ENCODE data around the gene RNU7-1.

RNU7-1 gene

GRCh38 chr12:6965026-6965661, 21.5 kb downstream of the RNU7-1 start:
- peak; percentile 93 for DNase-seq (ENCODE audit: low spot score)

GRCh38 chr12:6965714-6966113, 22.1 kb downstream of the RNU7-1 start:
- no peak for DNase-seq (ENCODE audit: low spot score)

GRCh38 chr12:6966351-6966750, 22.7 kb downstream of the RNU7-1 start:
- no peak for DNase-seq (ENCODE audit: low spot score)

DNA sequence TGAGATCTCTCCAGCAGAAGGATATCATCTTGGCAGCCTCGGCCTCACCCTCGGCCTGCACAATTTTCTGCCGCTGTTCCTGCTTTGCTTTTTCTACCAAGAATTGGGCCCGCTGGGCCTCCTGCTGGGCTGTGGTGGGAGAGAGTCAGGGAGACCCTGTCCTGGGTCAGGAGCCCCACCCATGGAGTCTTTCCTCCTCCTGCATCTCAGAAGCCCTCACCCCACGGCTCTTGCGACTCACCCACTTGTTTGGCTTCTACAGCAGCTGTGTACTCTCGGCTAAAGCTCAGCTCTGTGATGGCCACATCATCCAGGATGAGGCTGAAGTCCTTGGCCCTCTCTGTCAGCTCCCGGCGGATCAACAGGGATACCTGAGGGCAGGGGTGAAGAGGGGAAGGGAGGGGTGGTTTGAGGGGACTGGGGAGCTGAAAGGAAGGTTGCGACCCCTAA, 24.1 kb downstream of the RNU7-1 start:
- no peak for DNase-seq (ENCODE audit: low spot score)

GRCh38 chr12:6968426-6968825, 24.8 kb downstream of the RNU7-1 start:
- no peak for DNase-seq (ENCODE audit: low spot score)

GRCh38 chr12:6970096-6970527, 26.5 kb downstream of the RNU7-1 start:
- no peak for DNase-seq (ENCODE audit: low spot score)

- DNase-seq (ENCODE audit: low spot score): no peak
These were observed 30.6 kb downstream of the RNU7-1 start for GRCh38 chr12:6974180-6974579.

DNA sequence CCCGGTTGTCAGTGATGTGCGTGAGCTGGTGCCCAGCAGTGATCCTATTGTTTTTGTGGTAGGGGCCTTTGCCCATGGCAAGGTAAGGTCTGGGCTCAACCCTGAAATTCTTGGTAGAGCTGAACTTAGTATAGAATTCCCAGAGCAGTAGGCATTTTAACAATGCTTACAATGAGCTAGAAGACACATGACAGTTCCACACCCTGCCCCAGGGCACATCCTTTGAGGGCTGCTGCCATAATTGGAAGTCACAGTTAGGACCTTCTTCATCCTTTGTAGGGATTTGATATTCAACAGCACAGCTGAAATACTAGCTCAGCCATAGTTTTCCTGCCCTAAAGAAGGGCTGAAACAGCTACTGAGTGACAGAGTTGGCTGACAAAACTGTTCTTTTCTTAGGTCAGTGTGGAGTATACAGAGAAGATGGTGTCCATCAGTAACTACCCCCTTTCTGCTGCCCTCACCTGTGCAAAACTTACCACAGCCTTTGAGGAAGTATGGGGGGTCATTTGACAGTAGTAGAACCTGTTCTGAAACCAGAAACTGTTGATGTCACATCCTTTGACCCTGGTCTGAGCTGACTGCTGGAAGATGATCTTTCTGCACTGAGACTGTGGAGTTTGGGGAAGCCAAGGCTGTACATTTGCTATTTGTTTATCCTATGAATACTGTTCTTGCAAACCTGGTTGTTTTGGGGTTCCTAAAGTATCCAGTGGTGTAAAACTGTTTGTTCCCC, 31.8 kb downstream of the RNU7-1 start:
- no peak for DNase-seq (ENCODE audit: low spot score)

DNA sequence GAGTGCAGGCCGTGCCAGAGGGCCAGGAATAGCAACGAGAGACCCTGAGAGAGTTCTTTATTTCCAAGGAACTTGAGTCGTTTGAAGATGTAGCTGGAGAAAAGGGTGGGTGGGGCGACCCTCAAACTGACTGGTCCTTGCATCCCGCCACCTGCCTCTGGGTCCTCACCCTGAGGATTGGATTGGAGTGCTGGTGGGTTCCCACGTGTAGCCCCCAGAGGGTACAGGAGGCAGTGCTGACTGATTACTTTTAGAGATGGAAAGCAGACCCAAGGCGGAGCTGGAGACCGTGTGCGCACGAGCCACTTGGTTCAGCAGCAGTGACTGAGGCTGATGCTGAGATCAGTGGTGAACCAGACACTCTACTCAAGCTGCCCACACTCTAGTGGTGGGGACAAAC, 34.0 kb downstream of the RNU7-1 start:
- DNase-seq (ENCODE audit: low spot score): no peak

DNA sequence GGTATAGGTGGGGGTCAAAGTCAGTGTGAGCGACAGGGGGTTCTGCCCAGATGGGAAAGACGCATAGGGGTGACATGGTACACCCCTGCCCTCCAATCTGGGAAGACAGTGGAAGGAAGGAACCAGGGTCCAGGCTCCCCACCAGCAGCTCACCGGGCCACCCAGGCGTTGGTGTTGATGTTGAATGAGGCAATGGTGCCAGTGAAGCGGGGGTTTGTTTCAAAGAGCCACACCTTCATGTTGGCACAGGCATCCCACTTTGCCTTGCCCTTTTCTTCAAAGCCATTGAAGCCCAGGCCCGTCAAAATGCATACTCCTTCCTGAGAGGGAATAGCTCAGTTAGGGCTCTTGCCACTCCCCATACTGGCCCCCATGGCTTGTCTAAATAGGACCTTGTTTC, 34.6 kb downstream of the RNU7-1 start:
- DNase-seq (ENCODE audit: low spot score): no peak

DNA sequence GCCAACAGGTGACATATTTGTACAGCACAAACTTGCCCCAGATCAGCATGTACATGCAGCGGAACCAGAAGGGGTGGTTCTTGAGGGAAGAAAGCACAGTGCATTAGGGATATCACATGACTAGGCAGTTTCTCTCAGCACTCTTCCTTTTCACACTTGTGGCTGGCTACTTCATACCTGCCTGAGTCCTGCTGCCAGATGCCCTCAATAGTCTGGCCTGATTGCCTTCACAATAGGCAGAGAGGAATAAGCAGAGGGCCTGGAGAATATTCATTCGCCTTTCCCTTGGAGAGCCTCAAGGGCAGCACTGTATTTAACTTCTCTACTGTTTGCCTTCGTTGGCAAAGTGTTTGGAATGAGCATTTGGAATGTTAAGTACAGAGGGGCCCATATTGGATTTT, 35.0 kb downstream of the RNU7-1 start:
- no peak for DNase-seq (ENCODE audit: low spot score)

DNA sequence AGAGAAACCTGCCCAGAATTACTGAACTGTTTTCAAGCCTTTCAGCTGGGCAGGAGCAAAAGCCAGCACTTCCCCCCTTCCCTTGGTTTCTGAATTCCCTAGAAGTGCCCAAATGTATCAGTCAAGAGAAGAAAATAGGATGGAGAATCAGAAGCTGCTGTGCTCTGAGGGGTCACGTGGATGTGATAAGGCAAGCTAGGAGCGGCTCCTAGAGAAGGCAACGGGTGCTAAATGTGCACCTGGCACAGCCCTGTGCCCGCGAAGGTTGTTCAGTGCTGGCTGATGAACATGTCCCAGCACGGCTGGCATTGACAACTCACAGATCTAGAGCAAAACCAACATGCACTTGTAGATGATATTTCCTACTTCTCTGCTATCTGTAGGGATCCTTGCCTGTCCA, 35.4 kb downstream of the RNU7-1 start:
- no peak for DNase-seq (ENCODE audit: low spot score)

DNA sequence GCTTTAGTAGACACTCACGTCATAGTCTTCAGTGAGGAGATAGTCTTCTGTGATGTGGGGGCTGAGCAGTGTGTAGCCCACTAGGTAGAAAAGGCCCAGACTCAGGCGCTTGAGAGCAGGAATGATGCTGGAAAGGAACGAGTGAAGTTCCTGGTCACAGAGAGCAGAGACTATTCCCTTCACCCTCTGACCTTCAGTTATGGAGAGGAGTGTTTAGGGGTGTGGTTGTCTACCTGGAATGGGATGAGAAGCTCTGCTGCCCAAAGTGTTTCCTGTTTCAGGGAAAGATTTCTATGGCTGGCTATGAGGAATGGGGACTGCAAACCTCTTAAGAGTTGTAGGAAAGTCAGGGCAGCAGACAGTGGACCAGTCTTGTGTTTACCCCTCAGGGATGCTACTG, 35.8 kb downstream of the RNU7-1 start:
- no peak for DNase-seq (ENCODE audit: low spot score)

DNA sequence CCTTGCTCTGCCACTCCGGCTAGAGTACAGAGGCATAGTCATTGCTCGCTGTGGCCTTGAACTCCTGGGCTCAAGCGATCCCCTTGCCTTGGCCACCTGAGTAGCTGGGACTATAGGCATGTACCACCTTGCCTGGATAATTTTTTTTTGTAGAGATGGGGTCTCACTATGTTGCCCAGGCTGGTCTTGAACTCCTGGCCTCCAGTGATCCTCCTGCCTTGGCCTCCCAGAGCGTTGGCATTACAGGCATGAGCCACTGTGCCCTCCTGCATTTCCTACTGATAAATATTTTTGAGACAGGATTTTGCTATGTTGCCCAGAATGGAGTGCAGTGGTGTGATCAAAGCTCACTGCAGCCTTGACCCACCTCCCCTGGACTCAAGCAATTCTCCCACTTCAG, 36.5 kb downstream of the RNU7-1 start:
- DNase-seq (ENCODE audit: low spot score): no peak

DNA sequence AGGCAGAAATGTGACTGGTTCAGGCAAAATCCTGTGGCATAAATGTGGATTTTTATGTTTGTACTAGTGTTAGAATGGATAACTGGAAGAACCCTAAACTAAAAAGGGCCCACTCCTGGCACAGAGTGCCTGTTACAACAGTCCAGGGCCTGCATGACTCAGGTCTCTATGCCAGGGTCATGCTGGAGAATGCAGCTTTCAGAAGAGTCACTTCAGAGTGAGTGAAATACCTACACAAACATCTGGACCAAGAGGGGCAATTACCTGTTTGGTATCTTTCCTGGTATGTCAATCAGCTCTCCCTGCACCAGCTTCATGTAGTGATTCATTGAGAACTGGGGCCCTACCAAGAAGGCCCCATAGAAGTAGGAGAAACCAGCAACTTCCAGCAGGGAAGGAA, 37.1 kb downstream of the RNU7-1 start:
- no peak for DNase-seq (ENCODE audit: low spot score)

DNA sequence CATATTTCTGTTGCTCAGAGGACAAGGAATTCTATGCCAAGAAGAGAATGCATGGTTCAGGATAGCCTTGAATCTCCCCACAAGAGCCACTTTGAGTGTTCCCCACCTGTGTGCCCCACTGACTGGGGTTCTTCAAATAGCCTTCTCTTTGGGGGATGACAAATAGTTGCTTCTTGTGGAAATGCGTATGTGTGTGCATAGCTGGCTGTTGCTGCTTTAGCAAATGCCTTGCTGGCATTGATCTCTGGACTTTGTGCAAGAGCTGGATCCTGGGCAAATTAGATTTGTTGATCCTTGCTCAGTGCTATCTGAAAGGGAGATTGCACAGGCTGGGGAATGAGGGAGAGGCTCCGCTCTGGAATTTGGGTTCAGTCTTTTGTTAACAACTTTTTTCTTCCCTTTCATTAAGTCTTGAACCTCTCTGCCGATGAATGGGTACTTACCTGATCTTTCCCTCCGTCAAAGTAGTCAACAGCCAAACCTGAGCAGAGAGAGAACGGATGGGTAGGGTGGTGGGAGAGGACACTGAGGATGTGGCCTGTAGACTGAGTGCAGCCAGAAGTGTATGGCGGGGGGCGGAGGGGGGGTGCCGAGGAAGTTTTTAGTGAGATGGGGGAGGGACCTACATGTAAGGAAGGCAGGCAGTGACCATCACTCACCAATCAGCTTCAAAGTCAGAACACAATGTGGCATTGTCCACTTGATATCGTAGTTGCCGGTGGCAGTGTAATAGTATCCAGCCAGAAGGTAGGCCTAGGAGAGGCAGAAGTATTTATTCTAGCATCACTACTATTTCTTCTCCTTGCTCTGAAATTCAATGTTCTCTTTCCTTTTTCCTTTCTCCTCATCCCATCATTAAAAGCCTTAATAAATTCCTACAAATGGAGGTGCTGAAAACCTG, 37.8 kb downstream of the RNU7-1 start:
- DNase-seq (ENCODE audit: low spot score): no peak

DNA sequence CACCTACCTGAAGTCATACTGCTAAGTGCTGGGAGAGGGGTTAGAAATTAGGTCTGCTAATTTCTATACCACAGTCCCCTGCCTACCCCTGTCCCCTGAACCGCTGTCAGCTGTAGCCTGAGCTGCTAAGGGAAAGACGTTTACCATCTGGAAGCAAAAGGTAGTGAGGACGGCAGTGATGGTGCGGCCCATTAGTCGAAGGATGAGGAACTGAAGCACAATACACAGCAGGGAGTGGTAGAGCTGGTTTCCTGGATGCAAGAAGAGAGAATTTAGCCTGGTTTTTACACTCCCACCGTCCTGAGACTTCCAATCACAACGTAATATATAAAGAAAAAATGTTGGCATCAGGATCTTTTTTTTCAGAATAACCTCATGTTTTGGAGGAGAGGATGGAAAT, 38.9 kb downstream of the RNU7-1 start:
- DNase-seq (ENCODE audit: low spot score): no peak

DNA sequence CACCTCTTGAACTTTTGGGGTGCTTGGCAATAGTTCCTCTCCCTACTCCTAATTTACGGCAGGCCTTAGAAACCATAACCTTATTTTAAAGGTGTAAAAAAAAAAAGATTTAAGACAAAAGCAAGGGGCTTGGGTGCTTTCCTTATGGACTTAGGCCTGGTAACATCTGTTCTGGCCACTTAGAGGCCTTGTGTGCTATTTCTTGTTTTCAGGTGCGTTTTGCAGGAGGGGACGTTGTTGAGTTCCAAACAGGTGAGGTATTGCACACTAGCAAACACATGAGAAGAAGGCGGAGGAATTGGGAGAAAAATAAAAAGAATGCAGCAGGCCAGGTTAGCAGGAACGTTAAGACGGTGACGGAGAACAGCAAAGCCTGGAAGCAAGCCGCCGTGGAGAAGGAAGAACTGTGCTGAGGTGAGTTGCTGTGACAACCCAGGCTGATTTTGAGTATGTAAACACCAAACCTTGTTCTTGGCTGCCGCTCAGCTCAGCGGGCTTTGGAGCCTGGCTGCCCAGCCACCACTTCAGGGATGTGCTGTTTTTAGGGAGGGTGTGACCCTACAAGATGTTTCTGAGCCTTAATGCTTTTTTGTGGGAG, 44.4 kb downstream of the RNU7-1 start:
- no peak for DNase-seq (ENCODE audit: low spot score)

Measured in activated CD4-positive, alpha-beta T cell treated with anti-CD3 and anti-CD28 coated beads, Interleukin-2, Interleukin-4, amounts not matched to agents 100 ng/mL and 50 ng/mL, durations not matched to agents 16 hours and 8 hours (primary cell).